ENCODE data around the gene DMRT1. TPM values are rescaled to one million over a fixed set of nuclear protein-coding genes. Genes with fewer than 3 reads are reported as not detected.
"Not testable (repeated sequence)": the region's sequence is repeated elsewhere in the genome, so short reads cannot be mapped to it uniquely, and the experiment has no call there.

DMRT1 gene
- total RNA-seq, 2 donors from 2014 or later: not detected

DNA sequence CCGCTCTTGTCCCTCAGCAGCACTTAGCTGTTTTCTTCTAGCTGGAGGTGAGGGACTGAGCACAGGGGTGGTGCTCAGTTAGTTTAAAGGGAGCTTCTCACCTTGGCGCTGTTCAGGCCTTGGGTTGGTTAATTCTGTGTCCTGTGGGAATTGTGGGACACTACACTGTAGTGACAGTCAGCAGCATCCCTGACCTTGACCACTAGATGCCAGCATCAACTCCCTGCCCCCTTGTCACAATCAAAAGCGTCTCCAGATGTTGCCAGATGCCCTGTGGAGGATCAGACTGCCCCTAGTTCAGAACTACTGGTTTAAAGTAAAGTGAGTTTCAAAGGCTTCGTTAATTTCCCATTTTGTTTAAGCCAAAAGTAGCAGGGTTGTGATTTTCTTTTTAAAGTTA is 69.5 kb downstream of the DMRT1 start:
- no peak for DNase-seq (ENCODE audit: low spot score)
- intact Hi-C loops (cut with DNase I): loop anchor here in 1 of 2 donors (5.0 kb wide), 1 partner anchor 354 kb away; no protein-coding TSS in a partner anchor

DNA sequence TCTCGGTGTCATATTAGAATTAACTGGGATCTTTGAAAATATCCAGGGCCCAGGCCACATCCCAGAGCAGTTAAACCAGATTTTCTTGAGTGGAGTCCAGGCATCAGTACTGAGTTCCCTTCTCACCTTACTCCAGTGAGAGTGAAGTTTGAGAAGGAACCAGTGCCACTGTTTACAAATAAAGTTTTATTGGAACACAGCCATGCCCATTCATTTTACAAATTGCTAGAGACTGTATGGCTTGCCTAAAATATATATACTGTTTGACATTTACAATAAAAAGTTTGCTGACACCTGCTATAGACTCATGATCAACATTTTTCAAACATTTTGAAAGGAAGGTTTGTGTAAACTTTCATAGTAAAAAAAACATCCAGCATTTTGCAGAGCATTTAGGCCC is 71.3 kb downstream of the DMRT1 start:
- DNase-seq (ENCODE audit: low spot score): no peak
- intact Hi-C loops (cut with DNase I): loop anchor here in 1 of 2 donors (5.0 kb wide), 1 partner anchor 355 kb away; no protein-coding TSS in a partner anchor

DNA sequence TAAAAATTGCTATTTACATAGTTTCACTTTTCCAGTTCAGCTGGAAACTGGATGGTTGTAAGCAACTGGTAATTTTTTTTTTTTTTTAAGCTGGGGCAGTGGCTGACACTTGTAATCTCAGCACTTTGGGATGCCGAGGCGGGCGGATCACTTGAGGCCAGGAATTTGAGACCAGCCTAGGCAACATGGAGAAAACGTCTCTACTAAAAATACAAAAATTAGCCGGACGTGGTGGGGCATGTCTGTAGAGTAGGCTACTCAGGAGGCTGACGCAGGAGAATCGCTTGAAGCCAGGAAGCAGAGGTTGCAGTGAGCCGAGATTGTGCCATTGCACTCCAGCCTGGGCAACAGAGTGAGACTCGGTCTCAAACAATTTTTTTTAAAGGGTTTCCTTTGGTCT is 72.0 kb downstream of the DMRT1 start:
- DNase-seq (ENCODE audit: low spot score): not testable (repeated sequence)
- intact Hi-C loops (cut with DNase I): loop anchor here in 1 of 2 donors (5.0 kb wide), 1 partner anchor 356 kb away; no protein-coding TSS in a partner anchor

DNA sequence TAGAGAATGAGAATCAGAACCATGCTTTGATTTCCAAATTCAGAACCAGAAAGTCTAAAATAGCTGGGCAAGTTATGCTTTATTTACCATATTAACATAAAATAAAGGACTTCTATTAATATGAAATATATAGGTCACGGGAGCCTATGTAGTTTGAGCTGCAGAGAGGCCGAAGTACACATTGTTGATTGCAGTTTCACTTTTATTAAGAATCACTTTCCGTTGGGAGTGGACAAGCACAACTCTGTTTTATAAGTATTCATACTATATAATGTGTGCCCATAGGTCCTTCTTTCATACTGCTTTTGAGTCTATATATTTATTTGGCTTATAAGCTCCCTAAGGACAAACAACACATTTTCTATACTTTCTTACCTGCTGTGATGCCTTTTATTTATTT is 76.2 kb downstream of the DMRT1 start:
- no peak for DNase-seq (ENCODE audit: low spot score)
- intact Hi-C loops (cut with DNase I): no loop called here

DNA sequence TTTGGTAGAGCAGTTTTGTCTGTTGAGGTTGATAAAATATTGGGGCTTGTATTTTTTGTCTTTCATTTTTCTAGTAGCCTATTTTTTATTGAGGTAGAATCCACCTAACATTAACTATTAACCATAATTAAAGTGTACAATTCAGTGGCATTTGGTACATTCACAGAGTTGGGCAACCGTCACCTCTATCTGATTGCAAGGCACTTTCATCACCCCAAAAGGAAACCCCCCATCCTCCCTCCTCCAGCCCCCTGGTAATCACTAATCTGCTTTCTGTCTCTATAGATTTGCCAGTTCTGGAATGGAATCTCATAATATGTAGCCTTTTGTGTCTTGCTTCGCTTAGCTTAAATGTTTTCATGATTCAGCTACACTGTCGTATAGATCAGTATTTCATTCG is 79.4 kb downstream of the DMRT1 start:
- intact Hi-C loops (cut with DNase I): no loop called here
- DNase-seq (ENCODE audit: low spot score): no peak

DNA sequence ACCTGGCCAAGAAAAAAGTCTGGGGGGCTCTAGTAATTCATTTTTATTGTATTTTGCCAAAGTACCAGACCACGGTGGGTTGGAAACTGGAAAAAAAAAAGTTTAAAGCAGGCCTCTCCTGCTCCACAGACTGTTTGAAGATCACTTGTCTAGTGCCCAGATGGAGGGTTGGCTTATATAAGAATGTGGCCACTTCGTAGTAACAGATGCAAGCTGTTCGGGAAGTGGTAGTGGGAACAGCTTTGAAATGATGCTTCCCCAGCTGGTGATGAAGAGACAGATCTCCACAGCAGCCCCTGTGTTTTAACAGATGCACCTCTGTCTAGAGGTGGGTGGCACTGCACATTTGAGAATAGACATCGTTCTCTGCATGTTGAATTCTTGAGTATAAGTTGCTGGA is 80.7 kb downstream of the DMRT1 start:
- intact Hi-C loops (cut with DNase I): no loop called here
- no peak for DNase-seq (ENCODE audit: low spot score)

DNA sequence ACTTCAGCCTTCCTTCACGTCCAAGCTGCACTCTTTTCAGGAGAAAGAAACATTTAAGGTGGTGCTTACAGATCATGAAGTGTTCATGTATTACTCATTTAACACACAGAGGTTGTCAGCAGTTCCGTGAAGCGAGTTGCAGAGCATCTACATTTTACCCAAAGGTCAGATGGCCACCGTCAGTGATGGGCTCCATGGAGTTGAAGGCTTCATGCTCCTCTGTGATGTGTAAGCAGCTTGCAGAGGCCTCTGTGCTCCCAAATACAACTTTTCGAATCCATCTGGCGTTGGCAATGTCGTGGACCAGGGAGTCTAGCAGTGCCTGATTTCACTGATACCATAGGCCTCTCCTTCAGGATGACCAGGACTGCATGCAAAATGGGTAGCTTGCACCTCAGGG is 81.2 kb downstream of the DMRT1 start:
- no peak for DNase-seq (ENCODE audit: low spot score)
- intact Hi-C loops (cut with DNase I): no loop called here

DNA sequence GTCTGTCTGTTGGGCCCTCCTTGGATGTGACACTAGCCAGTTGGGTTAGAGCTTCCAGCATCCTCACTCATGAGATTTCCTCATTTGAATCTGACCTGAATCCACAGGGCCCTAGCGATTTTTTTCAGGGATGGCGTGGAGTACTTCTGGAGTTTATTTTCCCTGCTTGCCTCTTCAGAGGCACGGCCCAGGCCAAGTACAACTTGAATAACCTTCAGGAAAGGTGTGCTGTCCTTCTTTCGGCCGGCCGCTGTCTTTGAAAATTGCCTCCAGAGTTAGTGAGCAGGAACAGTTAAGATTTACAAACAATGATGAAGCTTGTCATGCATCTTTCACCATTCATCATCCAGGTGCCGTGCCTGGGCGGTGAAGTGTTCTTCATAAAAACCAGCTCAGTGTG is 85.5 kb downstream of the DMRT1 start:
- intact Hi-C loops (cut with DNase I): no loop called here
- no peak for DNase-seq (ENCODE audit: low spot score)

DNA sequence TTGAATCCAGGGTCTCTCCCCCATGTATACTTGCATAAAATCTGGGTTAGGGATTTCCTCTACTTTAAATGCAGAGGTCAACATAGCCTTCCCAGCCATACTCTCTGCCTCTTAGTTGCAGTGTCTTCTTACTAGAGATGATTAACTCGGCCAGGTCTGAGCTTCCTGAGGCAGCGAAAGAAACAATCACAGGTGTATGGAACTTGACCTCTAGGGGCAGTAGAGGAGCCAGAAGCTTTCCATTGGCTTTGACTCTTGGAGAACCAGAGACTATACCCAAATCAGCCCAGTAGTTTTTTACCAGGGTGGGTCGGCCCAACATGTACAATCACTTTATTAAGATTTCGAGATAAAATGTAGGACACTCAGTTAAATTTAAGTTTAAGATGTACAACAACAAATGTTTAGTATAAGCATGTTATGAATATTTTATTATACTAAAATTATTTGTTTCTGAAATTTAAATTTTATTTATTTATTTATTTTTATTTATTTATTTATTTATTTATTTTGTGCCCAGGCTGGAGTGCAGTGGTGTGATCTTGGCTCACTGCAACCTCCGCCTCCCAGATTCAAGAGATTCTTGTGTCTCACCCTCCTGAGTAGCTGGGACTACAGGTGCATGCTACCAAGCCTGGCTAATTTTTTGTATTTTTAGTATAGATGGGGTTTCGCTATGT is 87.0 kb downstream of the DMRT1 start:
- intact Hi-C loops (cut with DNase I): no loop called here
- no peak for DNase-seq (ENCODE audit: low spot score)

DNA sequence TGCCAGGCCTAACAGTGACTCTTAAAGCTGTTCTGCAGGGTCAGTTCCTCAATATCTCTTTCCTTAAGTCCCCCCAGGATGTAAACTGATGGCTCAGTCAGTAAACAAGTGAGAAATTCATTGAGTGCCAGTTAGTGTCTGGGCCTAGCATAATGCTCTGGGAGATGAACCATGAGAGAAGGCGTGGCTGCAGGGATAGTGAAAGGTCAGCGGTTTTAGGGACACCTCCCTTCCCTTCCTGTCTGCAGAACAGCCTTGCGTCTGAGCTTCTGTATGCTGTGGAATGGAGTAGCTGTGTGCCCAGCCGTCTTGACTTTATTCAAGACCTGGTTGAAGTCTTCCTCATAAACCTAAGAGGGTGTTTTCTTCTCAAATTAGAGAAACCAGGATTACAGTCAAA is 88.2 kb downstream of the DMRT1 start:
- intact Hi-C loops (cut with DNase I): no loop called here
- DNase-seq (ENCODE audit: low spot score): no peak

DNA sequence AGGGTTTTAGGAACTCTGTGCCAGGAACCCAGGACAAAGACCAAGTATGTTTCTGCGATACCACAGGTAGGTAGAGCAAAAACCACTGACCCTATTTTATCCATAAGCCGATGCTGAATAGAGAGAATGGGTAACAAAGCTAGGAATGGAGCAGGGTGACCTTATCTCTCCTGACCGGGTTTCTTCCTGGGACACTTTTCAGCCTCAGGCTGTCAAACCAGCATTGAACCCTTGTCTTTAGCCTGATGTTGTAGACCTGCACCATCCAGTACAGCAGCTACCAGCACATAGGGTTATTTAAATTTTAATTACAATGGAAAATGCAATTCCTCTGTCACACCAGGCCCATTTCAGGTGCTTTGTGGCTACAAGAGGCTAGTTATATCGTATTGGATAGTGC is 91.9 kb downstream of the DMRT1 start:
- no peak for DNase-seq (ENCODE audit: low spot score)
- intact Hi-C loops (cut with DNase I): no loop called here

DNA sequence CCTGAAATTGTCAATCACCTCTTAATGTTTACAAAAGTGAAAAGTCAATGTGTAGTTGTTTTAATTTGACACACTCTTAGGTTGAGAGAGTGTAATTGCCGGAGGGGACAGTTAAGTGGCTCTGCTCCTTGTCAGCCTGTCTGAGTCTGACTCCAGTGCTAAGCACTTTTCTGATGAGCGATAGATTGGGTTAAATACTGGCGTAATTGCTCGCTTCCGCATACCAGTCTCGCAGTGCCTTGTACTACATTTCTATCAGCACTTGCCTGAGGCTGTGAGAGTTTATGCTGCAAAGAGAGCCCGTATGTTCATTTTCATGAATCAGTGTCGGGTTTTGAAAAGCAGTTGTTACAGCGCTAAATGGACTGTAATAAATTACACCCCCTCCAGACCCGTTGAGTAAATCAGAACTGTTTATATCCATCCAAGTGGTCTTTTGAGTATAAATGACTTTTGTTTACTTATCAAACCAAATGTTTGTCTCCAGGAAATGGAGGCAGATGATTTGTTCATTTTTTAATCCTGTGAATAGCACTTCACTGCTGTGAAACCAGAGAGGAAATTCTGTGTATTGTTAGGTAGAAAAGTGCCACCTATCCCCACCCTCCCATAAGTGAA is 94.0 kb downstream of the DMRT1 start:
- DNase-seq (ENCODE audit: low spot score): no peak
- intact Hi-C loops (cut with DNase I): no loop called here

DNA sequence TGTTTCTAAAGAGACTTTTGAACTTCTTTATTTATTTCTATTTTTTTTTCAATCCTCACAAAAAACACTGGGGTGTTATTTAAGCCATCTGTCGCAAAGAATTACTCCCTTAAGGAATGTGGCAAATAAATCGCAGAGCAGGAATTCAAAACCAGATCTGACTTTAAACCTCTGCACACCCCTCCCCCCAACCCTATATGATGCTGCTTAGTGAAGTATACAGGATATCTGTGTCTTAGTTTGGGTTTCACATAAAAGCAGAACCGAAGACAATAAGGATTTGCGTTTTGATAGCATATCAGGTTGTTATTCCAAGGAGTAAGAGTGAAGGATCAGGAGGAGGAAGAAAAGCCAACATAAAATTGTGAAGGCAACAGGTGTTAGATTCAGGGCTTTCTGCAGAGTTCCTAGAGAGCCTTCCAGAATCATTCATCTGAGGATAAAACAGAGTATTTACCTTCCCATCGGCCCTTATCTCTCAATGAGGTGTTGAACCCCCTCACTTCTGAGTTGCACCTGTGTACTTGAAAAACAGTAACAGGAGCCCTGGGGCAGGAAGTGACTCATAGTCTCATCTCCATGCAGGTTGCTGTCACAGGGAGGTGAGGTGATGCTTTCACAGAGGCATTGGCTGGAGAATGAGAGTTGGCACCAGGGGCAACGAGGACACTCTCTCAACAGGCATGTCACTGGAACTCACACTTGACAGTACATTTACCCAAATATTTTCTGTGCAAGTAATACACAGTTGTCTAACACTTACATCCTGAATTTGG is 101.5 kb downstream of the DMRT1 start:
- DNase-seq (ENCODE audit: low spot score): no peak
- intact Hi-C loops (cut with DNase I): no loop called here

DNA sequence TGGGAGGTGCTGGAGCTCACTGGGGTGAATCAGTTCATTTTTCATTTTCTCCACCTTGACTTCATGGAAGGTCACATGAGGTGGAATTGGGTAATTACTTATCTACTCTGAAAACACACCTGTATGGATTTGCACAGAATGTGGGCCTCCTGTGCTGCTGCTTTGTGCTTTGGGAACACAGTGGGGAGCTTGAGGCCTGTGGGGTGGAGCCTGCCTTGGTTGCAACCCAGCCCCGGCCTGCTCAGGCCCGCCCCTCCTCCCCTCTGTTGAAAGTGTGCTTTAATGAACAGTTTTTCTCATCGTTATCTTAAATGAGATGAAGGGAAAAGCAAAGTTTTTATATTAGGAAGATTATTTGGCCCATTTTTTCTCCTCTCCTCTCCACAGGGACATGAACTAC is 106.5 kb downstream of the DMRT1 start:
- intact Hi-C loops (cut with DNase I): no loop called here
- DNase-seq (ENCODE audit: low spot score): no peak

DNA sequence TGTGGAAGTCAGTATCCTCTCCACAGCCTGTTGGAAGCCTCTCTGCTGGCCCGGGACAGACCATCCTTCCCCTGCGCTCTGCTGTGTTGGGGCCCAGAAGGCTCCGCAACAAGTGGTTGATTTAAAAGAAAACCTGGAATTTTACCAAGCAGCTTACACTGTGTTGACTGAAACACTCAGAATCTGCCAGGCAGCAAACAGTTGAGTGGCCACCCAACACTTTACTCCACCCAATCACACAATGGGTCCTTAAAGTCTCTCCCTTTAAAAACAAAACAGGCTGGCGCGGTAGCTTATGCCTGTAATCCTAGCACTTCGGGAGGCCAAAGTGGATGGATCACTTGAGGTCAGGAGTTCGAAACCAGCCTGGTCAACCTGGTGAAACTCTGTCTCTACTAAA is 107.0 kb downstream of the DMRT1 start:
- intact Hi-C loops (cut with DNase I): no loop called here
- no peak for DNase-seq (ENCODE audit: low spot score)

DNA sequence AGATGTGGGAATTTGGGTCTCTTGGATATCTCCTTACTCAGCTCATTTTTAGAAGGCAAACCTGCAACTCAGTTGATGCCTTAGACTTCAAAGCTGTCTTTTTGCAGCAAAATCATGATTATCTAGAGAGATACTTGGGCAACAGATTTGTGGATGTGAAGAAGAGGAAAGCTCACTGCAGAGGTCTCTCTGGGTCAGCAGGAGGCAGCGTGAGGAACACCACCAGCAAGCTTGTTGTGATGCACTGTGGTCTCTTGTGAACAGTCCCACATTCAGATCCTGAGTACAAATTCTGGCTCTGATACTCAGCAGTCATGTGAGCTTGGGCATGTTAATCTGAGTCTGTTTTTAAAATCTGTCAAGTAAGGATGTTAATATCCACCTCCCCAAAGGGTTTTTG is 108.6 kb downstream of the DMRT1 start:
- intact Hi-C loops (cut with DNase I): no loop called here
- DNase-seq (ENCODE audit: low spot score): no peak

DNA sequence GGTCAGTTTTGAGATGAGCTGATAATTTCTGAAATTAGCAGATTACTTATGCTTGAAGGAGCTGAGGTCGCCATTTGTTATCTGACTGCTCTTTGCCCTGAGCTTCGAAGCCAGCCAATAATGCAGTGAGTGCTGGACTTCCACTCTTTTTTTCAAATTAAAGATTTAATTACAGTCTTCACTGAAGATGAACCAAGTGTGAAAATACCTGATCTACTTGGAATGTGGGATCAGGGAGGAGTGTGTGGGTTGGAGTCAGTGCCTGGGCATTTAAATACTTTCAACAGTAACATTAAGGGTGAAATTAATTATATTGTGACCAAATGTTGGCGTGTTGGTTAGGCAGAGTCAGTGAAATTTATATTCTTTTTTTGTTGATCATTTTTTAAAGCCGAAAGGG is 111.0 kb downstream of the DMRT1 start:
- DNase-seq (ENCODE audit: low spot score): no peak
- intact Hi-C loops (cut with DNase I): no loop called here

DNA sequence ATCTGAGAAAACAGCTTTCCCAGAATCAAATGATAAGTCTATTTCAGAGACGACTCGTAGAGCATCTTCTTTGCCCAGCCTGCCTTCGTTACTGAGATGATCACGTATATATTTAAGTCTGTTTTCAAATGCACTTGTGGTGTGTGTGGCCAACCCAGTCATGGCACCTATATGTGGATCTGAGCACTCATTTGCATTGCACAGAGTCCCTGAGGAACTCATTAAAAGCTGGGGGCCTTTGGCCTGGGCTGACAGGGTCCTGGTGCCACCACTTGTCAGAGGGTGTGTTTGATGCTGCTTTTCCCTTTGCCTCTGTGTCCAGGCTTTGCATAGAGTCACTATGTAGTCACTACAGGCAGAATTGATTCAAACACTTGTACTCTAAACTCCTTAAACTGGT is 117.6 kb downstream of the DMRT1 start:
- intact Hi-C loops (cut with DNase I): no loop called here

DNA sequence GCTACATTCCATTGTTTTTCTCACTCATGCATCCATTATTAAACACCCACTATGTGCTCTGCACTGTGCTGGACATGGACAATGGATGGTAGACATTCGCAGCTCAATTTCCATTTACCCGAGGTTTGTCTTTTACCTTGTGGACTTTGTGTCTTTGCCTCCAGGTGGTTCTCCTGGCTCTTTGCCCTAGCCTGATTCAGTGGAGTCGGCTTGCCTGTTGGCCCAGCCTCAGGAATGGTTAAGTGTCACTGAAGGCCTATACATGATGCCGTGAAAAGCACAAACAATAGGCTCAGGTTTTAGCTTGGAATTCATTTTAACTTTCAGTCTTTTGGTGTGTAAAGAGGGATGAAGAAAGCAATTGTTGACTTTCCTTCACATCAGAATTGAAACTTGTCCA is 118.4 kb downstream of the DMRT1 start:
- intact Hi-C loops (cut with DNase I): no loop called here

More for the DNA sequence above, 117.6 kb downstream of the DMRT1 start:
- DNase-seq (ENCODE audit: low spot score): no peak

DNA sequence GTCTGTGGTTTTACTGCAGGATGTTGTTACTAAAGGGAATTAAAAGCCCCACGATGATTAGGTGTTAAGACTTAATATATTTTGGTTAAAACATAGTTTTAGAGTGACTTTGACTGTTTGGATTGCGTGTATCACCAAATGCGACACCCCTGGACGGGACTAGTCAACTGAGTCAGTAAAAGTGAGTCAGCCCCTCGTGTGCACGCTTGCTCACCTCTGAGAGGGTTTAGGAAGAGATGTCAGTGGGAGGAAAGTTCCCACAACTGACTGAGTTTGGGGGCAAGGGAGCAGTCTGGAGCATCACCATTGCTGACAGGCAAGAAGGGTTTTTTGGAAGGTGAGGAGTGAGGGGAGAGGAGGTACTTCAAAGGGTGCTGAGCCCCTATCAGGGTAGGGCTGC is 120.5 kb downstream of the DMRT1 start:
- no peak for DNase-seq (ENCODE audit: low spot score)
- intact Hi-C loops (cut with DNase I): no loop called here

More for the DNA sequence above, 118.4 kb downstream of the DMRT1 start:
- no peak for DNase-seq (ENCODE audit: low spot score)

DNA sequence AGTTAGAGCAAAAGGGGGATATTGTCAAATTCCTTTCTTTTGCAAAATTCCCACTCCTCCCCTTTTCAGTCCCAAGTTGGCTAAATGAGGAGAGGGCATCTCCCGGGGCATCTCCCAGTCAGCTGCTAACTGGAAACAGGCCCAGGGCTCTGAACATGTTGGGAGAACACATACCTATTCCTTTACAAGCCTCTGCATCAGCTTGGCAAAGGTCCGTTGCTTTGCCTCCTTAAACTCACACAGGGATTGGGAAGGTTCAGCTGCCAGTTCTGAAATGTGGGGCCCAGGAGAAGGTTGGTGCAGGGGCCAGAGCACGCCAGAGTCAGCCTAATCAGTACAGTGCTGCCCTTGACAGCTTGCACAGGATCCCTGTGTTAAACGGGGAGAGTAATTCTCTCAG is 124.0 kb downstream of the DMRT1 start:
- DNase-seq (ENCODE audit: low spot score): no peak
- intact Hi-C loops (cut with DNase I): no loop called here

Data from posterior vena cava (tissue), 2 donors.